ENCODE results near the gene TPM4.

Gene TPM4

GRCh38 chr19:16042533-16043085 lies 33.7 kb upstream of the TPM4 start:
- no peak for DNase-seq

DNA sequence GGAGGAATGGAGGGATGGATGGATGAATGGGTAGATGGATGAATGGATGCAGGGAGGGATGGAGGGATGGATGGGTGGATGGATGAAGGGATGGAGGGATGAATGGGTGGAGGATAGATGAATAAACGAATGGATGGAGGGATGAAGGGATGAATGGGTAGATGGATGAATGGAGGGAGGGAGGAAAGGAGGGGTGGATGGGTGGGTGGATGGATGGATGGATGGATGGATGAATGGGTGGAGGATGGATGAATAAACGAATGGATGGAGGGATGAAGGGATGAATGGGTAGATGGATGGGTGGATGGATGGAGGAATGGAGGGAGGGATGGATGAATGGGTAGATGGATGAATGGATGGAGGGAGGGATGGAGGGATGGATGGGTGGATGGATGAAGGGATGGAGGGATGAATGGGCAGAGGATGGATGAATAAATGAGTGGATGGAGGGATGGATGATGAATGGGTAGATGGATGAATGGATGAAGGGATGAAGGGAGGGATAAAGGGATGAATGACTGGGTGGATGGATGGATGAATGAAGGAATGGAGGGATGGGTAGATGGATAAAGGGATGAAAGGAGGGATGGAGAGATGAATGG lies 33.0 kb upstream of the TPM4 start:
- DNase-seq: no peak

GRCh38 chr19:16044746-16045145 lies 31.5 kb upstream of the TPM4 start:
- no peak for DNase-seq

DNA sequence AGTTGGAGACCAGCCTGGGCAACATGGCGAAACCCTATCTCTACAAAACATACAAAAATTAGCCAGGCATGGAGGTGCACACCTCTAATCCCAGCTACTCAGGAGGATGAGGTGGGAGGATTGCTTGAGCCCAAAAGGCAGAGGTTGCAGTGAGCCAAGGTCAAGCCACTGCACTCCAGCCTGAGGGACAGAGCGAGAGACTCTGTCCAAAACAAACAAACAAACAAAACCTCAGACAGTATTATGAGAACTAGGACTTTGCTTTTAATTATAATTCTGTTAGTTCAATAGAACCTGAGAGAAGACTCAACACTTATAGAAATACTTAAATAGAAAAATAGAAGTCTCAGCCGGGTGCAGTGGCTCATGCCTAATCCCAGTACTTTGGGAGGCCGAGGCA lies 31.1 kb upstream of the TPM4 start:
- no peak for DNase-seq

DNA sequence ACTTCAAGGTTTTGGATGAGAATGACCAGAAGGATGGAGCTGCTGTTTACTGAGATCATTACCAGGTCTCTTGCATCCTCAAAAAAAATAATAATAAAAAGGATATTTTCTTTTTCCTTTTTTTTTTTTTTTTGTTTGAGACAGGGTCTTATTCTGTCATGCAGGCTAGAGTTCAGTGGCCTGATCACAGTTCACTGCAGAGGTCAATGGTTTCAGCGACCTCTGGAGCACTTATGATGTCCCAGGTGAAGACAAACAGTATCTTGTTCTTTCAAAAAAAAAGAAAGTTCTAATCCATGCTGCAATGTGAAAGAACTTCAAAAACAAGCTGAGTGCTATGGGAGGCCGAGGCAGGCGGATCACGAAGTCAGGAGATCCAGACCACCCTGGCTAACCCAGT lies 30.4 kb upstream of the TPM4 start:
- no peak for DNase-seq

DNA sequence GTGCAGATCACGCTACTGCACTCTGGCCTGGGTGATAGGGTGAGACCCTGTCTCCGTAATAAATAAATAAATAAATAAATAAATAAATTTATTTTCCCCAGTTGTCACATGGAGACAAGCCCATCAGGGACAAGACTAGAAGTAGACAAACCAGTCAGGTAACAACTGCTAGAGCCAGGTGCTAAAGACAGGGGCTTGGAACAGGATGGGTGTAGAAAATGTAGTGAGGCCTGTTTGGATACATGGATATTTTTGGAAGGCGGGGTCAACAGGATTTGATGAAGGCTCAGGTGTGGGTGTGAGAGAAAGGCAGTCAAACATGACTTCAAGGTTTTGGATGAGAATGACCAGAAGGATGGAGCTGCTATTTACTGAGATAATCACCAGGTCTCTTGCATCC lies 27.7 kb upstream of the TPM4 start:
- no peak for DNase-seq

- DNase-seq: no peak
Measured at GRCh38 chr19:16051254-16052025, 24.9 kb upstream of the TPM4 start.

DNA sequence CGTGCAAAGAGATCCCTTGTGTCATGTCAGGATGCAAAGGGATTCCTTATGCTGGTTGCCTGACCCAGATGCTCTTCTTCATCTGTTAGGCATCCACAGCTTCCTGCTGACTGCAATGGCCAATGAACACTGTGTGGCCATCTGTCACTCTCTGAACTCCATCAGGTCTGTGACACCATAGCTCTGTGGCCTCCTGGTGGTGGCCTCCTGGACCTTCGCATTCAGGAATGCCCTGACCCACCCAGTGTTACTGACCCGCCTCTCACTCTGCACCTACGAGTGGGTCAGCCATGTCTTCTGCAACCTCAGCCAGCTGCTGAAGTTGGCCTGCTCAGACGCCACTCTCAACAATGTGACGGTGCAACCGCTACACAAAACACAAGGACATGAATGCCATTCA lies 23.9 kb upstream of the TPM4 start:
- DNase-seq: no peak

GRCh38 chr19:16057062-16057461 lies 19.2 kb upstream of the TPM4 start:
- DNase-seq: no peak

GRCh38 chr19:16060294-16060693 lies 16.0 kb upstream of the TPM4 start:
- no peak for DNase-seq

- no peak for DNase-seq
Measured at GRCh38 chr19:16061943-16062342, 14.4 kb upstream of the TPM4 start.

GRCh38 chr19:16062789-16063188 lies 13.5 kb upstream of the TPM4 start:
- peak; percentile 22 for DNase-seq

- no peak for DNase-seq
Measured at GRCh38 chr19:16064209-16064889, 11.9 kb upstream of the TPM4 start.

DNA sequence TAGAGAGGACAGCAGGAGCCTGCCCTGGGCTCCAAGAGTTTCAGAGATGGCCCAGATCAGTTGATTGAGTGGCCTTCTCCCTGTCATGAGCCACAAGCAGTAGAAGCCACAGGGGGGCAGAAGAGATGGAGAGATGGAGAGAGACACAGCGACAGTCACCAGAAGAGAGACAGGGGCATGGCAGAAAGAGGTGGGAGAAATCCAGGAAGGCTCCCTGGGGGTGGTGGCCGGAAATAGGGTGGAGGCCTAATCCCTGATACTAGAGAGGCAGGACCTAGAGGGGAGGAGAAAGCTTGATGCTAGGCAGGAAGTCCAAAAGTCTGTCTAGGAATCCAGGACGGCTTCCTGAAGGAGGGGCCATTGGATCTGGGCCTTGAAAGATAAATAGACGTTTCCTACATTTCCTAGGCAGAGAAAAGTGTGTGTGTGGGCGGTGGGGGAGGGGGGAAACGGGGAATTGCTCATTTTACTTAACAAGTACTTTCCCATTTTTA lies 9.6 kb upstream of the TPM4 start:
- no peak for DNase-seq

DNA sequence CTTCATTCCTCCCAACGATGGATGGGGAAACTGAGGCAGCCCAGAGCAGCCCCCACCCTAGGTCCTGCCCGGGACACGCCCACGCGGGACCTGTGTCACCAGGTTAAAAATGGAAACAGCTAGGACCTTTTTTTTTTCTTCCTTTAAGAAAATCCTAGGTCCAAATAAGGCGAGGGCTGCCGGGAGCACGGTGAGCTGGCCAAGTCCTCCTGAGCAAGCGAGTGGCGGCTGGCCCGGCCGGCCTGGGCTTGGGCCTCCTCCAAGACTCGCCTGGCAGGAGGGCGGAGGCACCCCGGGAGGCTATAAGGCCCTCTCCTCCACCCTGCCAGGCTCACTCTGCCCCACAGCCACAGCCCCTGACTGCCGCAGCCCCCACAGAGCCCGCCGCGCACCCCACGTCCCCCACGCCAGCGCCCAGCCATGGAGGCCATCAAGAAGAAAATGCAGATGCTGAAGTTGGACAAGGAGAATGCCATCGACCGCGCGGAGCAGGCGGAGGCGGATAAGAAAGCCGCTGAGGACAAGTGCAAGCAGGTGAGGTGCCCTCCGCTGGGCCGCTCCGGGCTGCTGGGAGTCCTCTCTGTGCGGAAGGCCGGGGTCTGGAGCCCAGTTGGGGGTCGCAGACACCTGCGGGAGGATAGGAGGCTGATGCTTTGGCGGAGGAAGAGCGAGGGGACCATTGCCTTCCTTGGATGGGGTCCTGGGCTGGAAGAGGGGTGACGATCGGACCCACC lies 8.9 kb upstream of the TPM4 start:
- DNase-seq: no peak

DNA sequence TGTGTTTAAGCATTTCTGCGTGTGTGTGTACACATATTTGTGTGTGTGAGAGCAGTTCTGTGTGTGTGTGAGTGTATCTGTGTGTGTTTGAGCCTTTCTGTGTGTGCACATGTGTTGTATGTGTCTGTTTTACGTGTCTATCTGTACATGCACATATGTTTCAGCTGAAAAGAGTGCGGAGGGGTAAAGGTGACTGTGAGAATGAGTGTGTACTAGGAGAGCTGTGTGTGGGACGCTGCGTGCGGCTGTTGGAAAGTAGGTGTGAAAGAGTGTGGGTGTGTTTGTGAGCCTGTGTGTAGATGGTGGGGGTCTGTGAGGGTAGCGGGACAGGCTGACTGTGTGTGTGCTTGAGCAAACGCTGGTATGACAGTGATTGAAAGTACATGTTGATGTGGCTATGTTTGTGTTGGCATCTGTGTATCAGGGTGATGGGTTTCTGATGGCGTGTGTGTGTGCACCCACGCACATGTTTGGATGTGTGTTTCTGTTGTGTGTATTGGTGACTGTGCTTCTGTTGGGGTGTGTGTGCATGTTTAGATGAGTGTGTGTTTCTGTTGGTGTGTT lies 7.5 kb upstream of the TPM4 start:
- no peak for DNase-seq

DNA sequence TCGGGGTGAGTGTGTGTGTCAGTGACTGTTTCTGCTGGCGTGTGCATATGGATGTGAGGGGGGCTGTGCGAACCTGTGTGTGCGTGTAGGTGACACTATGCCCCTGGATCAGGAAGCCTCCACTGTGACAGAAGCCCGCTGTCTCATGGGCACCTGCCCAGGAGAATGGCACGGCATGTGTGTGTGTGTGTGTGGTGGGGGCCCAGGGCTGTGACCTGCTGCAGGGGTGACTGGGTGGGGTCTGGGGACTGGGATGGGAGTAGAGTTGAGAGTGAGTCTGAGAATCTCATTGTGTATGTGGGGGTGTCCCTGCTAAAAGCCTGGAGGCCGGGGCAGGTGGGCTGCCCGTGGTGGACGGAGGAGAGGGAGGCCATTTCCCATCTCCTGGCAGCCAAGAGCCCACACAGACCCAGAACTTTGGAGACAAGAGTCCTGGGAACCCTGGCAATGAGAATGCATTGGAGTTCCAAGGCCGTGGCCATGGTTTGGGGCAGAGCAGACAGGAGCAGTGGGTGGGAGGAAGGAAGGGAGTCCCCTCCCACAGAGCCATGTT lies 6.4 kb upstream of the TPM4 start:
- DNase-seq: no peak

DNA sequence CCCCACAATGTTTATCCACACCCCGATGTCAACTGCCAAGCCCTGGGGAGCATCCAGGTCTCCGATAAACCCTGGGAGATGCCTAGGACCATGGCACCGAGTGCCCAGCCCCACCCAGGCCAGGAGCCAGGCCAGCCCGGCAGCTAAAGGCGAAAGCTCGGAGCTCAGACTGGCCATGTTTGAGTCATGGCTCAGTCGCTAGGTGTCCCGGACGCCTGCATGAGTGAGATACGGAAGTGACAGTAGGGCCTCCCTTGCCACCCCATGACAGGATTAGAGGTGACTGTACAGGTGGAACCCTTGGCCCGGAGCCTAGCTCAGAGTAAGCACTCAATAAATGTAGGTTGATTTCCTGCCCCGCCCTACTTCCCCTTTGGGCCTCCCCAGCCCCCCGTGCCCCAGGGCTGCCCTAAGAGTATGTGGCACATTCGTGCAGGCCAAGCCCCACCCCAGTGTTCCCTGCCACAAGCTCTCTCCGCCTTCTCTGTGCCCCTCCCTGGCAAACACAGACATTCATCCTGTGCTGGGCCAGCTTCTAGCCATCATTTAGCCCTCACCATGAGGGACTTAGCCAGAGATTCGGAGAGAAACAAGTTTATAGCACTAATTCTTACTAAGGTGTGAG lies 5.8 kb upstream of the TPM4 start:
- no peak for DNase-seq

GRCh38 chr19:16071072-16071691 lies 5.1 kb upstream of the TPM4 start:
- DNase-seq: no peak

- no peak for DNase-seq
Measured at GRCh38 chr19:16073481-16073880, 2.8 kb upstream of the TPM4 start.

DNA sequence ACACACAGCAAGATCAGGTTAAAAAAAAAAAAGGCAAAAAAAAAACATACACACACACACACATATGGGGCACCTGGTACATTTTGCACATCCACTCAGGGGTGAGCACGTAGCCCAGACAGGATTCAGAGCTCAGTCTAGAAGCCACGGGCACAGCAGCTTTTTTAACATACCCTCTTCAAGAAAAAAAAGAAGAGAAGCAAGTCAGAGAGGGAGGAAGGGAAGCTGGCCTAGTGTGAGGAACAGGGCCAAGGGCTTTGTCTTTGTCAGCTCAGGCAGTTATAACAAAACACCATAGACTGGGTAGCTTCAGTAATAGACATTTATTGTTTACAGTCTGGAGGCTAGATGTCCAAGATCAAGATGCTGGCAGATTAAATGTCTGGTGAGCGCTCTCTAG lies 2.3 kb upstream of the TPM4 start:
- no peak for DNase-seq
